Brain microvascular endothelial cell (primary cell): ENCODE data around the gene RARRES1.

ENCODE experiments used
- DNase-seq: peaks from one replicate; pipeline ENCODE4 v3.0.0-alpha.2; 2020
- H3K27ac ChIP-seq: fragments of 250-450 bp; sonication (Bioruptor Pico); 2 replicates; pipeline ENCODE4 v1.5.1; 2020; ENCODE audit warnings: mild to moderate bottlenecking, moderate library complexity
- H3K27me3 ChIP-seq: fragments of 250-450 bp; sonication (Bioruptor Pico); replicated peaks from 2 replicates; pipeline ENCODE4 v1.5.1; 2020; ENCODE audit warnings: mild to moderate bottlenecking
- H3K36me3 ChIP-seq: fragments of 250-450 bp; sonication (Bioruptor Pico); replicated peaks from 2 replicates; pipeline ENCODE4 v1.5.1; 2020; ENCODE audit warnings: mild to moderate bottlenecking
- H3K4me3 ChIP-seq: 2 replicates; pipeline ENCODE4 v1.5.1; 2011; ENCODE audit warnings: low read depth, mild to moderate bottlenecking, control low read depth, low read length, moderate library complexity
- CTCF ChIP-seq: IDR thresholded peaks from 2 replicates; pipeline ENCODE4 v1.5.1; 2011; ENCODE audit warnings: low read depth, mild to moderate bottlenecking, moderate library complexity, low read length, control low read depth, inconsistent platforms; ENCODE audit errors: missing control alignments
- in situ Hi-C: cut with HindIII; loops from 2 replicates; pipeline ENCODE4 v1.10.0; 2017; ENCODE audit warnings: low sequenced_read_pairs, low pct_ligation_motif_present

RARRES1 gene

DNA sequence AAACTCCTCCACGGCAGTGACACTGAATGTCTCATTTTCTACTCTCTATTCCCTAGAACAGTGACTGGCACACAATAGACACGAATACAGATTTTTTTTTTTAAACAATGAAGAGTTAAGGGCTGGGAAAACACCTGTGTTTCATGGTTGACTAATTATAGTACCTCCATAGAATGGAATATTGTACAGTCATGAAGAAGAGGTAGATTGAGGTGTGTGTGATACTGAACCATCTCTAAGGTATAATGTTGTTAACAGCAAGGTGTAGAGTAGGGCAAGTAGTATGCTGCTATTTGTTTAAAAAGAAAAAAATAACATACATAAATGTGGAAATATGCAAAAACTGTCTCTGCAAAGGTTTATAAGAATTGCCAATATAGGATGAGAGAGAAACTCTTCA lies 5.2 kb upstream of the RARRES1 start:
- Histone ChIP-seq H3K27ac (no peak overlapping the region), H3K4me3 (no peak overlapping the region), H3K36me3 (peaks cover 9% of the 10 kb centered on the region), H3K27me3 (no peaks in the 10 kb centered on the region)
- no peak for DNase-seq
- no peak for TF ChIP-seq CTCF
- in situ Hi-C loops, result no loop called here

GRCh38 chr3:158735296-158736033 lies 3.2 kb upstream of the RARRES1 start:
- TF ChIP-seq CTCF, result no peak
- H3K36me3 ChIP-seq, result peaks cover 3% of the 10 kb centered on the region
- H3K27me3 ChIP-seq, result no peaks in the 10 kb centered on the region
- no peak overlapping the region for H3K4me3 ChIP-seq
- in situ Hi-C loops, result no loop called here
- H3K27ac ChIP-seq, result no peak overlapping the region
- DNase-seq, result no peak

DNA sequence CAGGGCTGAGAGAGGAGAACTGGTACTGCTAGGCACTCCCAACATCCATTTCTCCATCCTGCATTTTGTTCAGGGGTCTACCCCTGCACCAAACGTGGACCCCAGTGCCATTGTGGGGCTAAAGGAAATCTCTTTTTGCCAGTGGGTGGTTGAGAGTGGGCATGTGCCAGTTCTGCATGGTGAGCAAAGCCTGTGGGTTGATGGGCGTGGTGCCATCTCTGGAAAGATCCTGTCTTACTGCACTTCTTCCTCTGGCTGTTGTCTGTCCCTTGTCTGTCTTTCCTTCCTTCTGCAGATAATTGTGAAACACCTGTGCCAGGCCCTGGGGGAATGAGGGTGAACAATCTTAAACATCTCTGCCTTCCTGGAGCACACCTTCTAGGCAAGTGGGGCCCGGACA lies 1.4 kb upstream of the RARRES1 start:
- Histone ChIP-seq H3K27ac (no peak overlapping the region), H3K36me3 (peaks cover 3% of the 10 kb centered on the region), H3K4me3 (no peak overlapping the region), H3K27me3 (no peaks in the 10 kb centered on the region)
- in situ Hi-C loops, result no loop called here
- TF ChIP-seq CTCF, result no peak
- DNase-seq, result no peak

DNA sequence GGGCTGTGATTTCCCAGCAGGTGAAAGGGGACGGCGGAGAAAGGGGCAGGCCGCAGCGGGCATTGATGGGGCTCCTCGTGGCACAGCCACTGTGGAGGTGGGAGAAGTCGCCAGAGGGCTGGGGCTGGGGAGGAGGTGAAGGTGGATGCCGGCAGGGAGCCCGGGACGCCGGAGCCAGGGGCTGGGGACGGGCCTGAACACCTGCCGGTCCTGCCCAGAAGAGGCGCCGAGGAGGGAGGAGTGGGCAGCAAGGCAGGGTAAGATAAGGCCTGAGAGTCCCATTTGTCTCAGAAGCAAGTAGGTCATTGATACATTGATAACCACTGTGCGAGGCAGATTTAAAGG lies 571 bp upstream of the RARRES1 start:
- in situ Hi-C loops, result no loop called here

GRCh38 chr3:158731486-158731885 lies 771 bp downstream of the RARRES1 start:
- DNase-seq, result no peak
- TF ChIP-seq CTCF, result no peak
- peak overlapping the region; percentile 64 for H3K4me3 ChIP-seq
- in situ Hi-C loops, result no loop called here
- peak overlapping the region; percentile 57 for H3K27ac ChIP-seq
- H3K36me3 ChIP-seq, result peaks cover 3% of the 10 kb centered on the region
- H3K27me3 ChIP-seq, result no peaks in the 10 kb centered on the region

More for the DNA sequence above, 571 bp upstream of the RARRES1 start:
- peaks cover 3% of the 10 kb centered on the region for H3K36me3 ChIP-seq
- H3K27ac ChIP-seq, result peak overlapping the region; percentile 57
- peak overlapping the region; percentile 64 for H3K4me3 ChIP-seq
- TF ChIP-seq CTCF, result no peak
- no peaks in the 10 kb centered on the region for H3K27me3 ChIP-seq
- DNase-seq, result no peak

DNA sequence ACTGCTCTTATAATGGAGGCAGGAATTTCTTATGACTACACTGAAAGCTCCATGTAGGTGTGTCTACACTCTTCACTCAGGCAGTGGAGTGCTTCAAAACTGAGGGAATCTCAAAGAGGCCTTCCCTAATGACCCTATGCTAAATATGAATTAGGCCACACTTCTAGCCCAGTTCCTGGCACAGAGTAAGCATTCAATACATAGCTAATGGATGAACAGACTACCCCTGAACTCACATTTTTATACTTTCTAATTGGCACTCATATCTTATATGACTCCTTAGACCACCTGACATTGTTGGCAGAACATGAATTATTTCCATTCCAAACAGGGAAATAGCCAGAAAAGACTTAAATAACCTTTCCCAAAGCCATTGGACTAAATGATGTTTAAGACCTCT lies 3.4 kb downstream of the RARRES1 start:
- DNase-seq, result no peak
- in situ Hi-C loops, result no loop called here
- no peak for TF ChIP-seq CTCF
- Histone ChIP-seq H3K36me3 (no peaks in the 10 kb centered on the region), H3K27me3 (no peaks in the 10 kb centered on the region), H3K4me3 (no peak overlapping the region), H3K27ac (peak overlapping the region; percentile 39)
